ENCODE data around the gene NTRK3. TPM values are rescaled to one million over a fixed set of nuclear protein-coding genes. Genes with fewer than 3 reads are reported as not detected.
"Not testable (repeated sequence)": the region's sequence is repeated elsewhere in the genome, so short reads cannot be mapped to it uniquely, and the experiment has no call there.

NTRK3 gene
- total RNA-seq, 1 experiment from 2014 or later: not detected

- H3K36me3 Mint-ChIP-seq (ENCODE audit: insufficient read depth, unreplicated experiment): no peaks in the 10 kb centered on the region
- TF ChIP-seq, protein P1, sequence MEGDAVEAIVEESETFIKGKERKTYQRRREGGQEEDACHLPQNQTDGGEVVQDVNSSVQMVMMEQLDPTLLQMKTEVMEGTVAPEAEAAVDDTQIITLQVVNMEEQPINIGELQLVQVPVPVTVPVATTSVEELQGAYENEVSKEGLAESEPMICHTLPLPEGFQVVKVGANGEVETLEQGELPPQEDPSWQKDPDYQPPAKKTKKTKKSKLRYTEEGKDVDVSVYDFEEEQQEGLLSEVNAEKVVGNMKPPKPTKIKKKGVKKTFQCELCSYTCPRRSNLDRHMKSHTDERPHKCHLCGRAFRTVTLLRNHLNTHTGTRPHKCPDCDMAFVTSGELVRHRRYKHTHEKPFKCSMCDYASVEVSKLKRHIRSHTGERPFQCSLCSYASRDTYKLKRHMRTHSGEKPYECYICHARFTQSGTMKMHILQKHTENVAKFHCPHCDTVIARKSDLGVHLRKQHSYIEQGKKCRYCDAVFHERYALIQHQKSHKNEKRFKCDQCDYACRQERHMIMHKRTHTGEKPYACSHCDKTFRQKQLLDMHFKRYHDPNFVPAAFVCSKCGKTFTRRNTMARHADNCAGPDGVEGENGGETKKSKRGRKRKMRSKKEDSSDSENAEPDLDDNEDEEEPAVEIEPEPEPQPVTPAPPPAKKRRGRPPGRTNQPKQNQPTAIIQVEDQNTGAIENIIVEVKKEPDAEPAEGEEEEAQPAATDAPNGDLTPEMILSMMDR (IDR thresholded peaks at IDR 0.05; ENCODE audit: unreplicated experiment): no peak
- H3K9me3 Mint-ChIP-seq (ENCODE audit: low read depth, unreplicated experiment): peaks cover 9% of the 10 kb centered on the region
- no peak for DNase-seq
- no TSS peak for BruUV-seq (replicated peaks)
- H3K4me3 Mint-ChIP-seq (ENCODE audit: low read depth, unreplicated experiment): no peak overlapping the region
- no peaks in the 10 kb centered on the region for H3K4me1 Mint-ChIP-seq (ENCODE audit: low read depth, unreplicated experiment)
- intact Hi-C loops (cut with micrococcal nuclease; ENCODE audit: unreplicated experiment): no loop called here
- no peak overlapping the region for H3K27ac Mint-ChIP-seq (ENCODE audit: unreplicated experiment)
- CTCF ChIA-PET: no interaction called here
- no peaks in the 10 kb centered on the region for H3K27me3 Mint-ChIP-seq (ENCODE audit: unreplicated experiment)
Measured at GRCh38 chr15:87843312-87843711, 413.2 kb downstream of the NTRK3 start.

DNA sequence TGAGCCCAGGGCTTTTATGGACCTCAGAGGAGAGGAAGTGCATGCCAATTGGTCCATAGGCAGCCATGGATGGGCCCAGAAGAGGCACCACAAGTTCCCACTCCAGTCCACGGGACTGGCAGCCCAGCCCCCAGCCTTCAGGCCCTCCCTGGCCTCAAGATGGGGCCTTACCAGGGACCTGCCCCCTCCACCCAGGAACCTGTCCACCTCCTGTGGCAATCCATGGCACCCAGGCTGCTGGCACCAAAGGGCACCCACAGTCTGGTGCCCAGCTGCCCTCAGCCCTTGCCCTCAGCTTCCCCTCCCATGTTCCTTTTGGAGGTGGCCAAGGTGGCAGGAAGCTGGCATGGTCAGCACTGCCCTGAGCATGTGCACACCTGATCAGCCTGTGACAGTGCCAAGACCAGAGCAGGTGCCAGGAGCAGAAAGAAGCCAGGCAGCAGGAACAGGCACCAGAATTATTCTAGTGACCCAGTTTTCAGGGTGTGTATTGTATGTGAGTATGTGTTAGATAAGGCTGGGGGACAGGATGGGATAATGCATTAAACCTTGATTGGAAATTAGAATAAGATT, 415.0 kb downstream of the NTRK3 start:
- intact Hi-C loops (cut with micrococcal nuclease; ENCODE audit: unreplicated experiment): no loop called here
- no peak overlapping the region for H3K27ac Mint-ChIP-seq (ENCODE audit: unreplicated experiment)
- no TSS peak for BruUV-seq (replicated peaks)
- CTCF ChIA-PET: no interaction called here
- H3K4me3 Mint-ChIP-seq (ENCODE audit: low read depth, unreplicated experiment): no peak overlapping the region
- TF ChIP-seq, protein P1 (IDR thresholded peaks at IDR 0.05; ENCODE audit: unreplicated experiment): no peak
- DNase-seq: no peak
- H3K27me3 Mint-ChIP-seq (ENCODE audit: unreplicated experiment): no peaks in the 10 kb centered on the region
- no peaks in the 10 kb centered on the region for H3K36me3 Mint-ChIP-seq (ENCODE audit: insufficient read depth, unreplicated experiment)
- no peaks in the 10 kb centered on the region for H3K4me1 Mint-ChIP-seq (ENCODE audit: low read depth, unreplicated experiment)
- H3K9me3 Mint-ChIP-seq (ENCODE audit: low read depth, unreplicated experiment): peaks cover 6% of the 10 kb centered on the region

- H3K4me1 Mint-ChIP-seq (ENCODE audit: low read depth, unreplicated experiment); CTCF ChIA-PET; H3K4me3 Mint-ChIP-seq (ENCODE audit: low read depth, unreplicated experiment); DNase-seq; H3K27me3 Mint-ChIP-seq (ENCODE audit: unreplicated experiment); H3K36me3 Mint-ChIP-seq (ENCODE audit: insufficient read depth, unreplicated experiment); H3K27ac Mint-ChIP-seq (ENCODE audit: unreplicated experiment); BruUV-seq (replicated peaks); intact Hi-C loops (cut with micrococcal nuclease; ENCODE audit: unreplicated experiment): not testable (repeated sequence)
- H3K9me3 Mint-ChIP-seq (ENCODE audit: low read depth, unreplicated experiment): peaks cover 29% of the 10 kb centered on the region
Measured at GRCh38 chr15:87835830-87836229, 420.7 kb downstream of the NTRK3 start.

GRCh38 chr15:87833333-87833732, 423.2 kb downstream of the NTRK3 start:
- not testable (repeated sequence) for H3K4me1 Mint-ChIP-seq (ENCODE audit: low read depth, unreplicated experiment); H3K4me3 Mint-ChIP-seq (ENCODE audit: low read depth, unreplicated experiment)

GRCh38 chr15:87829332-87830050, 427.0 kb downstream of the NTRK3 start:
- CTCF ChIA-PET: interaction anchor here (0.6 kb wide), 1 partner anchor 11 kb away, joined by 3 read pairs; no protein-coding TSS in a partner anchor
- TF ChIP-seq, protein P1 (IDR thresholded peaks at IDR 0.05; ENCODE audit: unreplicated experiment): no peak
- no peaks in the 10 kb centered on the region for H3K27me3 Mint-ChIP-seq (ENCODE audit: unreplicated experiment)
- no peak for DNase-seq
- intact Hi-C loops (cut with micrococcal nuclease; ENCODE audit: unreplicated experiment): no loop called here
- H3K27ac Mint-ChIP-seq (ENCODE audit: unreplicated experiment): no peak overlapping the region
- H3K4me3 Mint-ChIP-seq (ENCODE audit: low read depth, unreplicated experiment): no peak overlapping the region
- no peaks in the 10 kb centered on the region for H3K36me3 Mint-ChIP-seq (ENCODE audit: insufficient read depth, unreplicated experiment)
- BruUV-seq (replicated peaks): no TSS peak
- H3K9me3 Mint-ChIP-seq (ENCODE audit: low read depth, unreplicated experiment): peaks cover 33% of the 10 kb centered on the region
- H3K4me1 Mint-ChIP-seq (ENCODE audit: low read depth, unreplicated experiment): no peaks in the 10 kb centered on the region

More at GRCh38 chr15:87833333-87833732, 423.2 kb downstream of the NTRK3 start:
- BruUV-seq (replicated peaks); CTCF ChIA-PET; H3K27ac Mint-ChIP-seq (ENCODE audit: unreplicated experiment); DNase-seq; intact Hi-C loops (cut with micrococcal nuclease; ENCODE audit: unreplicated experiment); H3K27me3 Mint-ChIP-seq (ENCODE audit: unreplicated experiment); H3K36me3 Mint-ChIP-seq (ENCODE audit: insufficient read depth, unreplicated experiment): not testable (repeated sequence)
- H3K9me3 Mint-ChIP-seq (ENCODE audit: low read depth, unreplicated experiment): peaks cover 34% of the 10 kb centered on the region
